Astrocyte of the cerebellum (primary cell): ENCODE results near the gene ZNF653.
"Not testable (repeated sequence)": the region's sequence is repeated elsewhere in the genome, so short reads cannot be mapped to it uniquely, and the experiment has no call there.

ENCODE experiments used
- DNase-seq: peaks from one replicate; pipeline ENCODE4 v3.0.0-alpha.2; 2011; ENCODE audit warnings: low read depth
- H3K4me3 ChIP-seq: 2 replicates; pipeline ENCODE4 v1.5.1; 2011; ENCODE audit warnings: mild to moderate bottlenecking, low read depth, low read length, moderate library complexity
- CTCF ChIP-seq: IDR thresholded peaks from 2 replicates; pipeline ENCODE4 v1.5.1; 2012; ENCODE audit warnings: low read length, low read depth, moderate library complexity, mild to moderate bottlenecking; ENCODE audit errors: missing control alignments
- in situ Hi-C: cut with HindIII; loops from 2 replicates; pipeline ENCODE4 v1.10.0; 2017; ENCODE audit warnings: low sequenced_read_pairs

ZNF653 gene

DNA sequence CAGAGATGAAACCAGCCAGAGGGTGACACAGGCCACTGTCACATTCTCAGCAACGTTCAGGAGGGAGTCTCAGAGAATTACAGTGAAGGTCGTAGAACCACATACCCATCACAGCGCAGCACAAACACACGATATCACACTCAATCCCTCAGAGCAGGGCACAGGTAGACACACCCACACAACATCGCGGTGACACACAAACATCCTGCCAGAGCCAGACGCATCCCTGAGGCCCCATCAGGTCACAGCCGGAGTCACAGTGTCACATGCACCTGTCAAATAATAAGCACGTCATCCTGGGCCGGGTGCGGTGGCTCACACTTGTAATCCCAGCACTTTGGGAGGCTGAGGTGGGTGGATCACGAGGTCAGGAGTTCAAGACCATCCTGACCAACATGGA, 42.2 kb downstream of the ZNF653 start:
- H3K4me3 ChIP-seq, result no peak overlapping the region
- in situ Hi-C loops, result no loop called here
- no peak for TF ChIP-seq CTCF
- no peak for DNase-seq

- no peak for DNase-seq
- in situ Hi-C loops, result no loop called here
- TF ChIP-seq CTCF, result no peak
- H3K4me3 ChIP-seq, result no peak overlapping the region
Measured at GRCh38 chr19:11461453-11461852, 44.2 kb downstream of the ZNF653 start.

DNA sequence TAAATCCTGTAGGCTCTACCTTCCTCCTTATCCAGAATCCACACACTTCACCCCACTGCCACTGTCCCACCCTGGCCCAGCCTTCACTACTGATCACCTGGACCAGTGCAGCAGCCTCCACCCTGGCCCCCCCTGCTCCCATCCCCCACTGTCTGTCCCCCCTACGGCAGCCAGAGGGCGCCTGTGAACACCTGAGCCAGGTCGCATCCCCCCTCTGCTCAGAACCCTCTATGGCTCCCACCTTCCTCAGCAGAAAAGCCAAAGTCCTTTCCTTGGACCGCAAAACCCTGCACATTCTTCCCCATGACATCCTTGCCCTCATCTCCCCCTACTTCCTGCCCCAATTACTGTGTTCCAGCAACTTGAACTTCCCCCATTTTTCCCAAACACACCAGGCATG, 45.4 kb downstream of the ZNF653 start:
- H3K4me3 ChIP-seq, result no peak overlapping the region
- no peak for DNase-seq
- in situ Hi-C loops, result no loop called here
- TF ChIP-seq CTCF, result peak; percentile 13

GRCh38 chr19:11458912-11459311, 46.7 kb downstream of the ZNF653 start:
- in situ Hi-C loops, DNase-seq: not testable (repeated sequence)

DNA sequence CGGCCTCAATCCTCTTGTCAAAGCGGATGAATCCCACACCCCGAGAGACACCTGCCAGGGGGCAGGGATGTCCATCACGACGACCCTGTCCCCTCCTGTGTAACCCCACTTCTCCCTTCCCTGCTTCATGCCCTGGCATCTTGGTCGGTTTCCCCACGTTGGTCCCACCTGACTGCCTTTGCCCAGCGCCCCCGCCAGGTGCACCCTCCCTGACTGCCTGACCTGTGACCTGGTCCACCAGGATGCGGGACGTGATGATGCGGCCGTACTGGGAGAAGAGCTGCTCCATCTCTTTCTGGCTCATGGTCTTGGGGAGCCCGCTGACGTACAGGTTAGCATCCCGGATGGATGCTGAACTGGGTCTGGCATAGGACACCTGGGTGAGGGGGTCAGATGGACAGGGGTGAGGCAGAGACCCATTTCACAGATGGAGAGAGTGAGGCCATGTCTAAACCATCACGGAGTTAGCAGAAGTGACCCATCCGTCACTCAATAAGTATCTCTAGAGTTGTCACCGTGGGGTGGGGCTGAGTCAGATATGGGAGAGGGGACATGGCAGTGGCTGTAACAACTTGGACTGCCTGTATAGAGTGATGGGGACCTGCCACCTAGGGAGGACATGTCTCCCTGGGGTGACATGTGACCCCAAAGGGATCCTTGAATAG, 47.3 kb downstream of the ZNF653 start:
- in situ Hi-C loops, result no loop called here
- no peak for DNase-seq
- TF ChIP-seq CTCF, result no peak
- H3K4me3 ChIP-seq, result no peak overlapping the region

More at GRCh38 chr19:11458912-11459311, 46.7 kb downstream of the ZNF653 start:
- not testable (repeated sequence) for H3K4me3 ChIP-seq

DNA sequence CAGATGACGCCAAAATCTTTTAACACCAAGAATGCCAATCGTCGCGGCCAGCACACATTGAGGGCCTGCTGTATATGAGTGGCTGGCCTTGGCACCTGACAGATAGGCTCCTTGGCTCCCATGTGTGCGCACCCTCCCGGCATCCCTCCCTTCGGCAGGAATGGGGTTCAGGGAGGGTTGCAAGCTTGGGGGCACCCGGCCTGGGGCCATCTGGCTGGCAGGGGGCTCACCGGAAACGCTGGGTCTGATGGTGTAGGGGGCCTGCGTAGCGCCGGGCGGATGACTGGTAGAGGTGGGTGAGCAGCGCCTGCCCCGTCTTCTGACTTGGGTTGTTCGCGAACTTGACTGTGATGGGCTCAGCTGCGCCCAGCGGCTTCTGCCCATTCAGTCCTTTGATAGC, 47.8 kb downstream of the ZNF653 start:
- TF ChIP-seq CTCF, result no peak
- DNase-seq, result no peak
- no peak overlapping the region for H3K4me3 ChIP-seq
- in situ Hi-C loops, result no loop called here

- DNase-seq, result no peak
- no peak overlapping the region for H3K4me3 ChIP-seq
- TF ChIP-seq CTCF, result no peak
- in situ Hi-C loops, result no loop called here
Measured at GRCh38 chr19:11457115-11457514, 48.5 kb downstream of the ZNF653 start.
